ENCODE measurements around the gene TRIM2.

DNA sequence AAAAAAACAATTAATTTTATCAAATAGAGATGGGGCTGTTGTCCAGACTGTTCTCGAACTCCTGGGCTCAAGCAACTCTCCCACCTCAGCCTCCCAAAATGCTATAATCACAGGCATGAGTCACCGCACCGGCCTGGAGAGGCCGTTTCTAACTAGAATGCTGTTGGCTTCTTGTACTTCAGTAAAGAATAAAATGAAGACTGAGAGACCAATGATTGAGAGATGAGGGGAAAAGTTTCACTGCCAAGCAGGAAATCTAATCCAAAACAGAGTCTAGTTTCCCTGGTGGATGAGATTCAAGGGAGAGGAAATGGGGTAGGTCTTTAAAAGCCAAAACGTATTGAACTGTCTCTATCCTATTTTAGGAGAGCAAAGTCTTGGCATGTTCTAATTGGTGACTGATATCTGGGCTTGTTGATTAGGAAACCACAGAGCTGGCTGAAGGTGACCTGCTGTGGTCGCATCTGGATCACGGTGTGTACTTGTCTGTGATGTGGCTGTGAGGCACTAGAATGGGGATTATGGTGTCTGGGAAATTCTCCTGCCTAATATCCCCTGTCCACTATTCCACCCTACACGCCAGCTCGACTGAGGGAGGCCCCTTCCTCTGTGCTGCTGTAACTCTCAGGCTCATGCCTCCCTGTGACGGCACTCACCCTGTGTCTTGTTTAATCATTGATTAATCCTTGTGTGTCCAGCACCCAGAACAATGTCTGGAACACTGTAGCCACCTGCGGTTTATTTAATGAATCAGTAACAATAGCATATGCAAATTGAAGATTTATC is 15.0 kb upstream of the TRIM2 start:
- TF ChIP-seq, protein P1, sequence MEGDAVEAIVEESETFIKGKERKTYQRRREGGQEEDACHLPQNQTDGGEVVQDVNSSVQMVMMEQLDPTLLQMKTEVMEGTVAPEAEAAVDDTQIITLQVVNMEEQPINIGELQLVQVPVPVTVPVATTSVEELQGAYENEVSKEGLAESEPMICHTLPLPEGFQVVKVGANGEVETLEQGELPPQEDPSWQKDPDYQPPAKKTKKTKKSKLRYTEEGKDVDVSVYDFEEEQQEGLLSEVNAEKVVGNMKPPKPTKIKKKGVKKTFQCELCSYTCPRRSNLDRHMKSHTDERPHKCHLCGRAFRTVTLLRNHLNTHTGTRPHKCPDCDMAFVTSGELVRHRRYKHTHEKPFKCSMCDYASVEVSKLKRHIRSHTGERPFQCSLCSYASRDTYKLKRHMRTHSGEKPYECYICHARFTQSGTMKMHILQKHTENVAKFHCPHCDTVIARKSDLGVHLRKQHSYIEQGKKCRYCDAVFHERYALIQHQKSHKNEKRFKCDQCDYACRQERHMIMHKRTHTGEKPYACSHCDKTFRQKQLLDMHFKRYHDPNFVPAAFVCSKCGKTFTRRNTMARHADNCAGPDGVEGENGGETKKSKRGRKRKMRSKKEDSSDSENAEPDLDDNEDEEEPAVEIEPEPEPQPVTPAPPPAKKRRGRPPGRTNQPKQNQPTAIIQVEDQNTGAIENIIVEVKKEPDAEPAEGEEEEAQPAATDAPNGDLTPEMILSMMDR (IDR thresholded peaks at IDR 0.05; ENCODE audit: poor library complexity) = no peak
- TF ChIP-seq EZH2phosphoT487 (IDR thresholded peaks at IDR 0.05; ENCODE audit: low read depth, severe bottlenecking, unreplicated experiment) = no peak
